ENCODE measurements around the gene NAA15.

GRCh38 chr4:139266583-139267257 is 34.6 kb upstream of the NAA15 start:
- TF ChIP-seq CTCF (IDR thresholded peaks at IDR 0.05) (no peak), POLR2A (IDR thresholded peaks at IDR 0.05) (no peak)
